Amniotic stem cell (primary cell): Measurements from ENCODE around the gene ATP4A.
A peak's percentile ranks its signal among the peaks of the same experiment; 100 is the strongest.

Experiments
- DNase-seq: peaks from one replicate; lab custom pipeline; 2025; lab: John Stamatoyannopoulos, UW

Gene ATP4A

DNA sequence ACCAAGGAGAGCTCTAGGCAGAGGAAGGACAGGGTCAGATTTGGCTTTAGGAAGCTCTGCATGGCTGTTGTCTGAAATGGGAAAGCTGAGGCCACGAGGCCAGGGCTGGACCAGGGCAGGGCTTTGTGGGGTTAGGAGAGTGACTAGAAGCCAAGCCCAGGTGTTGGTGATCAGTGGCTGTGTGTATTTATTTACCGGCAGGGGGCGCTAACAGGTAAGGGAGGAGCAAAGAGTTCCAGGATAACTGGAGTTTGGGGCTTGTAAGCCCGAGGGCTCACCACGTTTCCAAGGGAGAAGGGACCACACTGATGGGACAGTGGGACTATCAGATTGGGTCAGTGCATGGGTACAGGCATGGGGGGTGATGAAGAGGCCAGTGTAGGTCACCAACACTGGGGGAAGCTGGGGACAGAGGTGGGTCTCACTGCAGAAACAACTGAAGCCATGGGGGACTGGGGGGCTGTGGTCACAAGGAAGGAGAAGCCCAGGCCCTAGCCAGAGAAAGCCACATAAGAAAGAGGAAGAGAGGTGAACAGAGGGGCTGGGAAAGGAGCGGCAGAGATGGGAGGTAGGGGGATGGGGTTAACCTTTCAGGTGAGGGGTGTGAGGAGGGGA lies 14.2 kb downstream of the ATP4A start:
- peak; percentile 49 for DNase-seq

DNA sequence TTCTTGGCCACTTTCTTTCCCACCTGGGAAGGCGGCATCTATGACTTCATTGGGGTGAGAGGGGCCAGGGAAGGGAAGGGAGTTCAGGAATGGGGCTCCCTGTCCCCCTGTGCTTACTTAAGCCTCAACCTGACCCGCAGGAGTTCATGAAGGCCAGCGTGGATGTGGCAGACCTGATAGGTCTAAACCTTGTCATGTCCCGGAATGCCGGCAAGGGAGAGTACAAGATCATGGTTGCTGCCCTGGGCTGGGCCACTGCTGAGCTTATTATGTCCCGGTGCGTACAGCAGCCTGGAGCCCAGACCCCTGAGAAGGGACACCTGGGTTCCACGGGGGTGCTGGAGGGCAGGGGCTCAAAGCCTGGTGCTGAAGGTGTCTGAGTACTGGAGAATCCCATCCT lies 16.9 kb downstream of the ATP4A start:
- no peak for DNase-seq

GRCh38 chr19:35545855-35546381 lies 17.5 kb downstream of the ATP4A start:
- no peak for DNase-seq

GRCh38 chr19:35545001-35545854 lies 18.2 kb downstream of the ATP4A start, which contains the start of gene TMEM147:
Gene TMEM147, plus strand, starts transcription at chr19:35545626. Its CDS starts 114 bp downstream, at chr19:35545740.
- DNase-seq, result peak; percentile 80

DNA sequence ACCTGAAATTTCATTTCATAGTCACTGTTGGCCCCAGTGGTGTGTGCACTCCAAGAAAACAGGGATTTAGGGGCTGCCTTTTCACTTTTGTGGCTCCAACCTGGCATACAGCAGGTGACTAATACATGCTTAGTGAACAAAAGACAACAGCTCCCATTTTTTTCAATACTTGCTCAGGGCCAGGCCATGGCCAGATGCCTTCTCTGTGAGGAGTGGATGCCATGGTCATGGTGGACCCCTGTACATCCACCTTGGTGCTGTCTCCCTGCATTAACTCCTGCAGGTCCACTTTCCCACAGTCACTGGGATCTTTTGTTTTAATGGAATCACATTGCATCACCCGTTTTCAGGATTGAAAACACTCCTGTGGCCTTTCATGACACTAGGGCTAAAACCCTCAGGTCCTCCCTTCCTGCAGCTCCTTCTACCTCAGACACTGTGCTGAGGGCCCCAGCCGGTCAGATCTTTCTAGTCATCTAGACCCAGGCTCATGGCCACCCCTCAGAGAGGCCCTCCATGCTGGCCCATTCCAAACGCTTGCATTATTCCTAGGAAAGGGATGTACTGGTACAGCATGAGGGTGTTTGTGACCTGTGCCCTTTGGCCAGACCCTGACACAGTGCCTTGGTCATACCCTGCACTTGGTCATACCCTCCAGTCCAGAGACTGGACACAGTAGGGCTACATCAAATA lies 19.2 kb downstream of the ATP4A start:
- DNase-seq, result no peak

DNA sequence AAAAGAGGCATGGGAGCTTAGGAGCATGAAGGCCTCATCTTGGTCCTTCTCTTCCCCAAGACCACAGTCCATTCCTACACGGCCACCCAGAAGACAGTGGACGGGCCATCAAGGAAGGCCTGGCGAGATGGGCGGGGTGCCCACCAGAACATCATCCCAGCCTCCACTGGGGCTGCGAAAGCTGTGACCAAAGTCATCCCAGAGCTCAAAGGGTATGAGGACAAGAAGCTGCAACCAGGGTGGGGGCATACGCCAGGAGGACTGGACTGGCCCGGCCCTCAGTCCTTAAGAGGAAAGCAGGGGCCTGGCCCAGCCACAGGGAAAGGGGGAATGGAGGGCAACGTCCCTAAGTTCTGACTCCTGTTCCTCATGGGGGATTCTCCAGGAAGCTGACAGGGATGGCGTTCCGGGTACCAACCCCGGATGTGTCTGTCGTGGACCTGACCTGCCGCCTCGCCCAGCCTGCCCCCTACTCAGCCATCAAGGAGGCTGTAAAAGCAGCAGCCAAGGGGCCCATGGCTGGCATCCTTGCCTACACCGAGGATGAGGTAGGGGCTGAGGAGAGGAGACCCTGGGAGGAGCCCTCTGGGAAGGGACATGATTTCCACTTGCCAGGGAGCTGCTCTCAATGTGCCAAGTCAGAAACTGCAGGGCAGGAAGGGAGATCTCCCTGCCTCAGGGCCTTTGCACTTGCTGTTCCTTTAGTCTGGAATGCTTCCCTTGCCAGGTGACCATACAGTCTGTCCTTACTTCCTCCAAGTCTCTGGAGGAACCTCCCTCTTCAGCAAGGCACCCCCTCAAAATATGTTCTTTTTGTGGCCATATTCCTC lies 20.0 kb downstream of the ATP4A start:
- DNase-seq, result no peak

DNA sequence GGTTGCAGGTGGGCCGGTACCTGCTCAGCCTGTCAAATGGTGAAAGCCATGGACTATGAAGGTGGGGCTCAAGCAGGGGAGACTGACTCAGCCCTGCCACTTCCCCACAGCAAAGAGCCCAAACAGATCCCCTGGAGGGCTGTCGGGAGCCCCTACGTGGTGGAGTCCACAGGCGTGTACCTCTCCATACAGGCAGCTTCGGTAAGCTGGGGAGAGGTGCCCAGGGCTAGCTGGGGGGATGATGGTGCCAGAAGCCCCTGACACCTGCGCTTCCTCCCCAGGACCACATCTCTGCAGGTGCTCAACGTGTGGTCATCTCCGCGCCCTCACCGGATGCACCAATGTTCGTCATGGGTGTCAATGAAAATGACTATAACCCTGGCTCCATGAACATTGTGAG lies 21.2 kb downstream of the ATP4A start:
- no peak for DNase-seq

- DNase-seq, result no peak
Observed at GRCh38 chr19:35540356-35540927, 23.0 kb downstream of the ATP4A start.

GRCh38 chr19:35539850-35540249 lies 23.6 kb downstream of the ATP4A start:
- no peak for DNase-seq

GRCh38 chr19:35539314-35539713 lies 24.1 kb downstream of the ATP4A start:
- DNase-seq, result no peak

DNA sequence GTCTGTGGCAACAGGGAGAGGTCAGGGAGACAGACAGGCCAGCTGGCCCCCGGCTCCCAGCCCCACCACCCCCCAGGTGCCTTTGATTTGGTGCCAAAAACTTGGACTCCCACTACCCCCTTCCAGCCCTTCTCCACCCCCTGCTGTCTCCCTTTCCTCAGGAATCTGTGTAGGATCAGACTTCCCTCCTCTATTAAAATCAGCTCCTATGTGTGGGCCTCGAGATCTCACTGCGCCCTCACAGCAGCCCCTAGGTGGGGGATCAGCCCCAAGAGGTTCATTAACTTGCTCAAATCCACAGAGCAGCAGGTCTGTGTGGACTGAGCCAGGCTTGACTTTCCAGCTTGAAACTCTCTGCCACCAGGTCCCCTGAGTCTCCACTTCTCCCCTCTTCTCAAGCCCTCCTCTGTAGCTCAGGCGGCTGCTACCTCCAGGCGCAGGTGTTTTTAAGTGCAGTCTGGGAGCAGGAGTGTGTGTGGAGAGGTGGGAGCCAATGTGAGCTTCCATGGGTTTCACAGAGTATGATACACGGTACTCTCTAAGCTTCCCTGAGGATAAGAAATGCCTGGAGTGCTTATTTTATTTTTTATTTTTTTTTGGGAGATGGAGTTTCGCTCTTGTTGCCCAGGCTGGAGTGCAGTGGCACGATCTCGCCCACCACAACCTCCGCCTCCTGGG lies 28.5 kb downstream of the ATP4A start:
- DNase-seq, result no peak

DNA sequence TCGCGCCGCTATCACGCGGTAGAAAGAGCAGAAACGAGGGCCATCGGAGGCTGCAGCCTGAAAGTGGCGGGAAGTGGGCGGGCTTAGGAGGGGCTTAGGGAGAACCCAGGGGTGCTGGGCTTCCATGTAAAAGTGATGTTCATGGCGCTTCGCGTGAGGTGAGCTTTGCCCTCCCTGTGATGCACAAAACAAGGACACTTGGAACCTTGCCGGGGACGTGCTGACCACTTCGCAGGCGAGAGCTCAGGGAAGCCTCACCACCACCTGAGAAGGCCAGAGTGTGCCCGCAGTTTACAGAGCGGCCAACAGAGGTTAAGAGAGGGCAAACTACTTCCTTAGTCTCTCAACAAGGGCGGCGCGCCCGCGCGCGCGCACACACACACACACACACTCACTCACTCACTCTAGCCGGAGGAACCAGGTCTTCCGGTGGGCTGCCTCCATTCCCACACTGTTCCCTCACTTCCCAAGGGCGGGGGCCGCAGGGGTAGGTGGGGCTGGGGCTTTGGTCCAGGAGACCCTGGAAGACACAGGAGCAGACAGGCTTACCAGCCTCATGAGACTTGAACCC lies 29.6 kb downstream of the ATP4A start:
- DNase-seq, result no peak

GRCh38 chr19:35533201-35533821 lies 30.1 kb downstream of the ATP4A start, which contains the start of gene GAPDHS:
Gene GAPDHS, plus strand, starts transcription at chr19:35533456. Its CDS starts 72 bp downstream, at chr19:35533528.
- DNase-seq, result no peak

DNA sequence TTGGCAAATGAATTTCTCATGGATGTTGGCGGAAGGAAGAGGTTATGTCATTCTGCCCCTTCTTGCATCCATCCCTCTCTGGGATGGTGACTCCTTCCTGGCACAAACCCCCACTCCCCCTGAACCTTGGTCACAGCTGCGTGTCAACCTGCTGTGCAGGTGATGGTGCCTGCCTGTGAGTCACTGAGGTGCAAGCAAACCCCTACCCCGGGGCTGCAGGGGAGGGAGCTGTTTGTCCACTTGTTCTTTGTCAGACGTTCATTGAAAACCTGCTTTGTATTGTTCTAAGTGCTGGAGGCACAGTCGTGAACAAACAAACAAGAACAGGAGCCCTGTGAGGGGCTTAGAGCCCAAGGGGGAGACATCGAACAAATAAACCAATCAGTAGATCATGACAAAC lies 32.2 kb downstream of the ATP4A start:
- DNase-seq, result no peak

GRCh38 chr19:35529241-35530218 lies 33.9 kb downstream of the ATP4A start:
- DNase-seq, result no peak

DNA sequence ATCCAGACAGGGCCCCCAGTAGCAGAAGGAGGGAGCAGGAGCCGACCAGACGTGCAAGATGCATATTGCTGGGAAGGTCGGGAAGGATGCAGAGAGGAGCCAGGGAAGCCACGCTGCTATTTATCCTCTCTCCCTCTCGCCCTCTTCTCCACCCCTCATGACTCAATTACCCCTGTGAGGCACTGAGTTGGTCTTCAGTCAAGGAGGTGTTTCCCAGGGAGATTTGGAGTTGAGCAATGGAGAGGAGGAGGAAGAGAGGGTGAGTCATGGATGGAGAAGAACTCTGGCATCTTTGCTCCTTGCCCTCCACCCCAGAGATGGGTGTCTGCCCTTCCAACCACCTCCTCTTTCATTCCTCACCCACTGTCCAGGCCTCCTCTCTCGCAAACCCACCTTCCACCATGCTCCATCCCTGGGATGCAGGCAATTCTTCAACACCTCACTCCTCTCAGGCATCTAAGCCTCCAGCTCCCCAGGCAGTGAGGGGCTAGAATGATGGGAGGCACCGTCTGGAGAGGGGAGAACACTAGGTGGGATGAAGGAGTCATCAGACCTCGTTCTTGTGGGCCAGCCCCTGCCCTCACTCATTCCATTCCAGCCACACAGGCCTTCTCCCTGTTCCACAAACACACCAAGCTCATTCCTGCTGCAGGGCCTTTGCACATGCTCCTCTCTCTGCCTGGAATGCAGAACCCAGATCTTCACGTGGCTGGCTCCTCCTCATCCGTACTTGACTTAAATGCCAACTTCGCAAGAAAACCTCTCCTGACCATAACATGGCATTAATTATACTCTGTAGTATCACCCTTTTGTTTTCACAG lies 35.0 kb downstream of the ATP4A start, which contains the start of gene SBSN:
TSS of gene SBSN (minus strand) at position 94 of the 821 bp plus-strand sequence. CDS start at position 64, 30 bp downstream.
- DNase-seq, result peak; percentile 10

DNA sequence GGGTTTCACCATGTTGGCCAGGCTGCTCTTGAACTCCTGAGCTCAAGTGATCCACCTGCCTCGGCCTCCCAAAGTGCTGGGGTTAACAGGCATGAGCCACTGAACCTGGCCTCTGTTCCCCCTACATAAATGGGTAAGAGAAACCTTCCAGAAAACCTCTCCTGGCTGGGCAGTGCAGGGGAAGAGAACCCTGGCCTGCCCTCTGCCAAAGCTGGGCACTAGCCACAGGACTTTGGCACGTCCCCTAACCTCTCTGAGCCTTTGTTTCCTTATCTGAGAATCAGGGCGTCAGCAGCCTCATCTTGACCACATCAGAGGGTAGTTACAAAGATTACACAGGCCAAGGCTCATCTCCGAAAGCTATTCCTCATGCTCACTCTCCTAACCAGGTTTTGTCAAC lies 37.6 kb downstream of the ATP4A start:
- no peak for DNase-seq
